Hippocampal formation (tissue), 2 donors: ENCODE data around the gene BAX.

Experiments used
- DNase-seq, 2 donors: peaks; one replicate each; lab custom pipeline; 2025; lab: John Stamatoyannopoulos, UW

BAX gene

DNA sequence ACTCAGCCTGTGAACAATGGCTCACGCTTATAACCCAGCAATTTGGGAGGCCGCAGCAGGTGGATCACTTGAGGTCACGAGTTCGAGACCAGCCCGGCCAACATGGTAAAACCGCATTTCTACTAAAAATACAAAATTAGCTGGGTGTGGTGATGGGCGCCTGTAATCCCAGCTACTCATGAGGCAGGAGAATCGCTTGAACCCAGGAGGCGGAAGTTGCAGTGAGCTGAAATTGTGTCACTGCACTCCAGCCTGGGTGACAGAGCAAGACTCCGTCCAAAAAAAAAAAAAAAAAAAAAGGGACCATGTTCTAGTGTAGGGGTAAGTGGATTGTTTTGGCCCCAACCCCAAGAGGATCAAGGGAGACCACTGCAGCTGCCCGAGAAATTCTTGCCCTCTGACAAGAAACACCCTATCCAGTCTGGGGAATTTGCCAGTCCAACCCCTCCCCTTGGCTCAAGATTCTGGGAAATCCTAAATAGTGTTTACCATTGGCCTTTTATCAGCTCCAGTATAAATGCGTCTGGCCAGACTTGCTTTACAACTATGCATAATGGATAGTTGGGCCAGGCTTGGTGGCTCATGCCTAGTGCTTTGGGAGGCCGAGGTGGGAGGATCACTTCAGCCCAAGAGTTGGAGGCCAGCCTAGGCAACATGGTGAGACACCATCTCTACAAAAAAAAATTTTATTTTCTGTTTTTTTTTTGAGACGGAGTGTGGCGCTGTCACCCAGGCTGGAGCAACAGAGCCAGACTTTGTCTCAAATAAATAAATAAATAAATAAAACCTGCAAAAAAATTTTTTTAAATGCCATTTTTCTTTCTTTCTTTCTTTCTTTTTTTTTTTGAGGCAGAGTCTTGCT, 26.3 kb upstream of the BAX start:
- no peak for DNase-seq

DNA sequence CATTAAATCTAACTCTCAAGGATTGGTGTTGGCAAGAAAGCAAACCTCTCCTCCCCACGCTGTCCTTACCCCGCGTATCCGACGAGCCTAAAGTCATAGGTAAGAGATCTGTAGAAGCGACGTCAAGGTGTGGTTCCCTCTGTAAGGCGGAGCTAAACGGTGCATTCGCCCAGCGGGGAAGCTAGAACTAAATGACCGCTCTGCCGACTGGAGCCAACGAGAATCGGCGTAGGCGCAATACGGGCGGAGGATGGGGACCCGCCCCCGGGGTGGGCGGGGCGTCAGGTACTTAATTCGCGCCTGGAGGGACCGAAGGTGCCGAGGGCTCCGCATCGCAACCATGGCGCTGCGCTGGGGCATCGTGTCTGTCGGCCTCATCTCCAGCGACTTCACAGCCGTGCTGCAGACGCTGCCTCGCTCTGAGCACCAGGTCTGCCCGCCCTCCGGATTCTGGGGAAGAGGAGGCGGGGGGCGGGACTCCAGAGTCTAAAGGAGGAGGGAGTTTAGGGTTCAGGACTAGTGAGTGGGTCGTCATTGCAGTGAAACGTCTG, 21.2 kb upstream of the BAX start, which contains the start of gene DHDH:
Gene DHDH, plus strand, starts transcription at position 318 of the 551 bp plus-strand sequence. Its CDS starts 23 bp downstream, at position 341.
- DNase-seq: peak; percentile 41 to 48

DNA sequence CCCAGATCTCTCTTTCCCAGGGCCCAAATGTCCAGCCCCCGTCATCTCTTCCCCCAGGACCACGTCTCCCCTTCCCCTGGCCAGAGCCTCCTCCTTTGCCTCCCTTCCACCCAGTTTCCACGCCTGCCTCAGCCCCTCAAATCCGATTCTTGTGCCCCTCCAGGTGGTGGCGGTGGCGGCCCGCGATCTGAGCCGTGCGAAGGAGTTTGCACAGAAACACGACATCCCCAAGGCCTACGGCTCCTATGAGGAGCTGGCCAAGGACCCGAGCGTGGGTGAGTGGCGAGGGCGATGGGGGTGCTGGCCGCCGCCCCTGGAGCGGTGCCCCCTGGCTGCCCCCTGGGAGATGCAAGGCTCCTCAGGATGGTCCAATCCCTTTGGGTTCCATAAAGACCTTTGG, 19.8 kb upstream of the BAX start:
- no peak for DNase-seq

DNA sequence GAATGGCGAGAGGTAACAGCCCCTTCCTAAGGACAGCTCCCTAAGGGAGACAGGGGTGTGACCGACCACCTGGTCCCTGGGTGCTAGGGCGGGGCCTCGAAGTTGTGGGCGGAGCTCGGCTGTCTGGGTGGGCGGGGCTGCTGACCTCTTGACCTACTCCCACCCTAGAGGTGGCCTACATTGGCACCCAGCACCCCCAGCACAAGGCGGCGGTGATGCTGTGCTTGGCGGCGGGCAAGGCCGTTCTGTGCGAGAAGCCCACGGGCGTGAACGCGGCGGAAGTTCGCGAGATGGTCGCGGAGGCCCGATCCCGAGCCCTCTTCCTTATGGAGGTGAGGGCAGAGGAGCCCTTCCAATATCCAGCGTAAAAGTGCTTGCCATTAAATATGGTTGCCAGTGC, 18.8 kb upstream of the BAX start:
- no peak for DNase-seq

DNA sequence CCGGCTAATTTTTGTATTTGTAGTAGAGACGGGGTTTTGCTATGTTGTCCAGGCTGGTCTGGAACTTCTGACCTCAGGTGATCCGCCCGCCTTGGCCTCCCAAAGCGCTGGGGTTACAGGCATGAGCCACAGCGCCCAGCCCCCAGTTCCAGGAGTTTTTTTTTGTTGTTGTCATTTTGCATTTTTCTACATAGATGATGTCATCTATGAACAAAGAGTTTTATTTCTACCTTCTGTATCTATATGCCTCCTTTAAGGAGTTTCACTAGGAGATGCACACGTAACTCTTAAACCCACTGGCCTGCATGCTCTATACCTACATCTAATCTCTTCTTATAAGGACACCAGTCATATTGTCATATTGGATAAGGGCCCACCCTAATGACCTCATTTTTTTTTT, 16.4 kb upstream of the BAX start:
- DNase-seq: no peak

DNA sequence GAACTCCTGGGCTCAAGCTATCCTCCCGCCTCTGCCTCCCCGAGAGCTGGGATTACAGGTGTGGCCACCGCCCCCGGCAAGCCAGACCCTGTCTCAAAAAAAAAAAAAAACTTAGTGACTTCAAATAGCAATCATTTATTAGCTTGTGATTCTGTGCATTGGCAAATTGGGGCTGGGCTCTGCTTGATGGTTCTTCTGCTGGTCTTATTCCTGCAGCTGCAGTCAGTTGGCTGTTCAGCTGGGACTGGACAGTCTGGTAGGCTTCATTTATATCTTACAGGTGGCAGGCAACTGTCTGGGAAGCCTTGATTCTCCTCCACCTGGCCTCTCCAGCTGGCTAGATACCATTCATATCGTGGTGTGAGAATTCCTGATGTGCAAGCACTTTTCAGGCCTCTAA, 13.8 kb upstream of the BAX start:
- DNase-seq: no peak

DNA sequence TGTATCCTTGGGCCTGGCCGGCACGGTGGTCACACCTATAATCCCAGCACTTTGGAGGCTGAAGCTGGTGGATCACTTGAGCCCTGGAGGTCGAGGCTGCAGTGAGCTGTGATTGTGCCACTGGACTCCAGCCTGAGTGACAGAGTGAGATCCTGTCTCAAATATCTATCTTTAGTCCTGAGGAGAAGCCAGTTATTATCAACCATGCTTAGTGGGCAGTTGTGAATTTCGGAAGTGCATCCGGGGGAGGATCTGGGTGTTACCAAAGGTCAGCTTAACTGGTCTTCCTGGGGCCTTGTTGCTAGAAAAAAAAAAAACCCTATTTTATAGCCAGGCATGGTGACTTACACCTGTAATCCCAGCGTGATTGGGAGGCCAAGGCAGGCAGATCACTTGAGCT, 11.6 kb upstream of the BAX start:
- no peak for DNase-seq

DNA sequence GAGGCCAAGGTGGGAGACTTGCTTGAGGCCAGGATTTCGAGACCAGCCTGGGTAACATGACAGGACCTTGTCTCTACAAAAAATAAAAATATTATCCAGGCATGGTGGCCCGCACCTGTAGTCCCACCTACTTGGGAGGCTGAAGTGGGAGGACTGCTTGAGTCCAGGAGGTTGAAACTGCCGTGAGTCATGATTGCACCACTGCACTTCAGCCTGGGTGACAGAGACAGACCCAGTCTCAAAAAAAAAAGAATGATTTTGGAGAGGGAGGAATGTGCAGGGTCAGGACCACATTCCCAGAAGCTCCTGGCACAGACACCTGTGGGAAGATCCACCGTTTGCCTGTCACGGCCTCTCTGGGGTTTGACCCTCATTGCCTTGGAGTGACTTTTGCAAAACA, 9.3 kb upstream of the BAX start:
- no peak for DNase-seq

DNA sequence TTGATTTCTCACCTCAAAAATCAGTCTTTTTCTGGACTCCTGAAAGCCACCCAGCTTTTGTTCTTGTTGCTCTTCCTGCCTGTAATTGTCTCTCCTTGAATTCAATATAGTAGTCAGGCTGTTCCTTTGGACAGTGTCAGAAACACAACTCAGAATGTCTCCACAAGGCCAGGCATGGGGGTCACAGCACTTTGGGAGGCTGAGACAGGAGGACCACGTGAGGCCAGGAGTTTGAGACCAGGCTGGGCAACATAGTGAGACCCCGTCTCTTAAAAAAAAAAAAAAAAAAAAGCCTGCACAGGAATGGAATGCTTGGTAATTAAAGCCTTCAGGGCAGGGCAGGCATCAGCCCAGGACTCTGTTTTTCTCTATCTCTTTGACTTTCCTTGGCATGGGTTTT, 8.9 kb upstream of the BAX start:
- DNase-seq: no peak

DNA sequence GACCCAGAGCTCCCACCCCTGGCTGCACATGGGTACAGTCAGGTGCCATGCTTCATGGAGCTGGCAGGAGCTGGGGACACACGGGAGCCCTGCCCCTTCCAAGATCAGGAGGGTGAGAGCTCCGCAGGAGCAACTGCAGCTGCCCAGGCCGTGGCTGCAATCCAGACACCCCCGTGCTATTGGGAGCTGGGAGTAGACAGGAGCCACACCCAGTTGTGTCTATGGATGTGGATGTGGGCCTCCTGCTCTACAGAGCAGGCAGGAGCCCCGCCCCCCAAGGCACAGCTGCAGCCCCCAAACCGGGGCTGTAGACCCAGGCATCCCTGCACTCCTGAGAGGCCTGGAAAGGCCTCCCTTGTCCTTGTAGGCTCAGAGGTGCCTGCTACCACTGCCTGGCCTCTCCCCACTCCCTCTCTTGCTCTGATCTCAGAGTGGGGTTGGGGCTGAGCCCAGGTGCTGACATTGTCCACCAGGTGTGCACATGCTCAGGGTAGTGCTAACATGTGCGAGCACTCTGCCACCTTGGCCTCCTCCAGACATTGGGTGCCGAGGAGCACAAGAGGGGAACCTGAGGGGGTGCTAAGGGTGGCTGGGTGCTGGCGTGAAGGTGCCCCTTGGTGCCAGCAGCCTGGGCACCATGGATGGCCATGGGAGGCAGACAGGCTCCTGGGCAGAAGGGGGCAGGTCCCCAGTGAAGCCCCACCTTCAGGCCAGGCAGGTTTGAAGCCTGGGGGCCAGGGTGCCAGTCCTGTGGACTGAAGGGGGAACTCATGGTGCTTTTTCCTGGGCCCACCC, 8.0 kb upstream of the BAX start:
- no peak for DNase-seq

DNA sequence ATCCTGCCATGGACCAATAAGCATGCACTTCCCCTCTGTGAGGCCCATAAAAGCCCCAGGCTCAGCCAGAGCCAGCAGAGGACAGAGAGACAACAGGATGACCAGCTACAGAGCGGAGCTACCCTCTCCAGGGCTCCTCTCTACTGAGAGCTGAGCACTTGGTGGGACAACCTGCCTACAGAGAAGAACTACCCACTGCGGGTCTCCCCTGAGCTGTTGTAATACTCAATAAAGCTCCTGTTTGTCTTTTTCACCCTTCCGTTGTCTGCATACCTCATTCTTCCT, 7.5 kb upstream of the BAX start:
- no peak for DNase-seq

DNA sequence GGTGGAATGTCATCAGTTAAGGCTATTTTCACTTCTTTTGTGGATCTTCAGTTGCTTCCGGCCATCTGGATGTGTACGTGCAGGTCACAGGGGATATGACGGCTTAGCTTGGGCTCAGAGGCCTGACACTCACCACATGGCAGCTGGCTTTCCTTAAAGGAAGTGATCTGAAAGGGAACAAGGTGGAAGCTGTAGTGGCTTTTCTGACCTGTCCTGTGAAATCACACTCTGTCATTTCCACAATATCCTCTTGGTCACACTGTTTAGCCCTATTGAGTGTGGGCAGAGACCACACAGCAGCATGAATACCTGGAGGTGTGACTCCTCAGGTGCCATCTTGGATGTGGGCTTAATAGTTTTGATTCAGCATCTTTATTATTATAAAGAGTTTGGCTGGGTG, 4.5 kb upstream of the BAX start:
- no peak for DNase-seq

DNA sequence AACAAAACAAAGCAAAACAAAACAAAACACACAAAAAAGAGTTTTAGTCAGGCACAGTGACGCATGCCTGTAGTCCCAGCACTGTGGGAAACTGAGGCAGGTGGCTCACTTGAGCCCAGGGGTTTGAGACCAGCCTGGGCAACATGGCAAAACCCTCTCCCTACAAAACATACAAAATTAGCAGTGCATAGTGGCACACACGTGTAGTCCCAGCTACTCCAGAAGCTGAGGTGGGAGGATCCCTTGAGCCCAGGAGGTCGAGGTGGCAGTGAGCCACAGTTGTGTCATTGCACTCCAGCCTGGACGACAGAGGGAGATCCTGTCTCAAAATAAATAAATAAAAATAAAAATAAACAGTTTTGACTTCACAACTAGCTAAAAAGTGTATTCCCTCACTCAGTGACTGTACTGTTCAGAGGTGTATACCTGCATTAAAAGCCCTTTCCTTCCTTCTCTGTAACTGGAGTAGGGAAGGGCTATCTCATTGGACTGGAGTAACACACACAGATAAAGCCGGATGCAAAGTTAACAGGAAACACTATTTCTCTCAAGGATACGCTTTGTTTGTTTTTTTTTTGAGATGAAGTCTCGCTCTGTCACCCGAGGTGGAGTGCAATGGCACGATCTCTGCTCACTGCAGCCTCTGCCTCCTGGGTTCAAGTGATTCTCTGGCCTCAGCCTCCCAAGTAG, 3.7 kb upstream of the BAX start:
- no peak for DNase-seq

DNA sequence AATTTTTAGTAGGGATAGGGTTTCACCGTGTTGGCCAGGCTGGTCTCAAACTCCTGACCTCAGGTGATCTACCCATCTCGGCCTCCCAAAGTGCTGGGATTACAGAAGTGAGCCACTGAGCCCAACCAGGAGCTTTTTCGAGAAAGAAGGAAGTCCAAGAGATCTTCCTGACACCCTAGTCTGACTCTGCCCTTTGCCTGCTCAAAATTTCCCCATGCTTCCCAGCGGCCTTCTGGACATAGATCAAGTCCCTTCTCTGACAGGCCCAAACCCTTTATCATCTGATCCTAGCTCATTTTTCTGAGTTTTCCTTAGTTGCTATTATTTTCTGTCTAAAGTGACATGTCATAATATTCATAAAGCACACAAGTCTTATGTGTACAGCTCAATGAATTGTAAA, 1.5 kb upstream of the BAX start:
- DNase-seq: no peak

DNA sequence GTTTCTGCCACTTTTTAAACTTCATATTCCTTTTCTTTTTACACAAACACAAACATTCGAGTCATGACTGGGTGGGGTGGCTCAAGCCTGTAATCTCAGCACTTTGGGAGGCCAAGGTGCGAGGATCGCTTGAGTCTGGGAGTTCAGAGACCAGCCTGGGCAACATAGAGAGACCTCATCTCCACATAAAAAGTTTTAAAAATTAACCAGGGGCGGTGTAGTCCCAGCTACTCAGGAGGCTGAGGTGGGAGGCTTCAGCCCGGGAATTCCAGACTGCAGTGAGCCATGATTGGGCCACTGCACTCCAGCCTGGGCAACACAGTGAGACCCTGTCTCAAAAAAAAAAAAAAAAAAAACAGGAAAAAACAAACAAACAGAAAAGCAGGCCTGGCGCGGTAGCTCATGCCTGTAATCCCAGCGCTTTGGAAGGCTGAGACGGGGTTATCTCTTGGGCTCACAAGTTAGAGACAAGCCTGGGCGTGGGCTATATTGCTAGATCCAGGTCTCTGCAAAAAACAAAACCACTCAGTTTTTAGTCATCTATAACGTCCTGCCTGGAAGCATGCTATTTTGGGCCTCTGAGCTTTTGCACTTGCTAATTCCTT, 583 bp upstream of the BAX start:
- DNase-seq: no peak

DNA sequence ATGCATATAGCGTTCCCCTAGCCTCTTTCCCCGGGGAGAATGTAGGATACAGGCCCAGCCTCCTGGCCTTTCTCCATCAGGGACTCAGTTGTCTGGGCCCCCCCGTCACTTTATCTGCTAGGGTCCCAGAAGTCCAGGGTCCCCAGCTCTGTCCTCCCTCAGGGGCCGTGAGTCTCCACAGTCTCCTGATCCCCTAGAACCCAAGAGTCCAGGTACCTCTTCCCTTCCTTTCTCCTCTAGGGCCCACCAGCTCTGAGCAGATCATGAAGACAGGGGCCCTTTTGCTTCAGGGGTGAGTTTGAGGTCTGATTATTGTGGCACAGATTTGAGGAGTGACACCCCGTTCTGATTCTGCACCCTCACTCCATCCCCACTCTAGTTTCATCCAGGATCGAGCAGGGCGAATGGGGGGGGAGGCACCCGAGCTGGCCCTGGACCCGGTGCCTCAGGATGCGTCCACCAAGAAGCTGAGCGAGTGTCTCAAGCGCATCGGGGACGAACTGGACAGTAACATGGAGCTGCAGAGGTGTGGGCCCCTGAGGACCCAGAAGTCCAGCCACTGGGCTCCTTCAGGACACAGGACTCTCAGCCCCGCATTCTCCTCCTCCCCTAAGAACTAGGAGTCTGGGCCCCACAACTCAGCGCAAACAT, 758 bp downstream of the BAX start:
- no peak for DNase-seq

DNA sequence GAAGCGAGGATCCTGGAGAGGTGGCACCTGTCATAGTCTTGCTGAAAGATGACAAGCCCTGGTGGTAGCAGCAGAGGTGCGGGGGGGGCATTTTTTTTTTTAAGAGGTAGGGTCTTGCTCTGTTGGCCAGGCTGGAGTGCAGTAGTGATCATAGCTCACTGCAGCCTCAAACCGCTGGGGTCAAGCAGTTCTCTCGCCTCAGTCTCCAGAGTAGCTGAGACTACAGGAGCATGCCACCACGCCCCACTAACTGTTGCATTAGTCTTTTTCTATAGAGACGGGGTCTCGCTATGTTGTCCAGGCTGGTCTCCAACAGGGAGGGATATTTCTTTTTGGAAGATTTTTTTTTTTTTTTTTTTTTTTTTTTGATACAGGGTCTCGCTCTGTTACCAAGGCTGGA, 3.3 kb downstream of the BAX start:
- no peak for DNase-seq

DNA sequence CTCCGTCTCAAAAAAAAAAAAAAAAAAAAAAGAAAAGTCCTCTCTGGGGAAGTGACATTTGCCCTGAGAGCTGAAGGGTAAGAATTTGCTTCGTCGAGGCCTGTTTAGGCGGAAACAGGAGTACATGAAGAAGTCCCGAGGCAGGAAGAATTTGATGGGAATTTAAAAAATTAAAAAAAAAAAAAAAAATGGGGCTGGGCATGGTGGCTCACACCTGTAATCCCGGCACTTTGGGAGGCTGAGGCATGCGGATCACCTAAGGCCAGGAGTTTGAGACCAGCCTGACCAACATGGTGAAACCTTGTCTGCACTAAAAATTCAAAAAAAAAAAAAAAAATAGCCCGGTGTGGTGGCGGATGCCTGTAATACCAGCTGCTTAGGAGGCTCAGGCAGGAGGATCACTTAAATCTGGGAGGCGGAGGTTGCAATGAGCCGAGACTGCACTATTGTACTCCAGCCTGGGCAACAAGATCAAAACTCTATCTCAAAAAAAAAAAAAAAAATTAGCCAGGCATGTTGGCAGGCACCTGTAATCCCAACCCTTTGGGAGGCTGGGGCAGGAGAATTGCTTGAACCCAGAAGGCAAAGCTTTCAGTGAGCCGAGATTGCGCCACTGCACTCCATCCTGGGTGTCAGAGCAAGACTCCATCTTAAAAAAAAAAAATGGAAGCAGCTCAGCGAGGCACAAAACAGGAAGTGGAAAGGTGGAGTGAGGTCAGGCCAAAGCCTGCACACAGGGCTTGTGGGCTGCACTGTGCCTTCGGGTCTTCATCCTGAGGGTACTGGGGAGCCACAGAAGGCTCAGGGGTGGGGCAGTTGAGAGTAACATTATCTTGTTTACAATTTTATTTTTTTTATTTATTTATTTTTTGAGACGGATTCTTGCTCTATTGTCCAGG, 4.9 kb downstream of the BAX start:
- DNase-seq: no peak

DNA sequence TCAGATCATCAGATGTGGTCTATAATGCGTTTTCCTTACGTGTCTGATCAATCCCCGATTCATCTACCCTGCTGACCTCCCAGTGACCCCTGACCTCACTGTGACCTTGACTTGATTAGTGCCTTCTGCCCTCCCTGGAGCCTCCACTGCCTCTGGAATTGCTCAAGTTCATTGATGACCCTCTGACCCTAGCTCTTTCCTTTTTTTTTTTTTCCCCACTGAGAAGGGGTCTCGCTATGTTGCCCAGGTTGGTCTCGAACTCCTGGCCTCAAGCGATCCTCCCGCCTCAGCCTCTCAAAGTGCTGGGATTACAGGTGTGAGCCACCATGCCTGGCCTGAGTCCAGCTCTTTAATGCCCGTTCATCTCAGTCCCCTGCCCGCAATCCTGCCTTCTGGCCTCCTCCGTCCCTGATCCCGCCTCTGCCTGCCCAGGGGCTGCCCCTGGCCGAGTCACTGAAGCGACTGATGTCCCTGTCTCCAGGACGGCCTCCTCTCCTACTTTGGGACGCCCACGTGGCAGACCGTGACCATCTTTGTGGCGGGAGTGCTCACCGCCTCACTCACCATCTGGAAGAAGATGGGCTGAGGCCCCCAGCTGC, 6.5 kb downstream of the BAX start:
- no peak for DNase-seq

DNA sequence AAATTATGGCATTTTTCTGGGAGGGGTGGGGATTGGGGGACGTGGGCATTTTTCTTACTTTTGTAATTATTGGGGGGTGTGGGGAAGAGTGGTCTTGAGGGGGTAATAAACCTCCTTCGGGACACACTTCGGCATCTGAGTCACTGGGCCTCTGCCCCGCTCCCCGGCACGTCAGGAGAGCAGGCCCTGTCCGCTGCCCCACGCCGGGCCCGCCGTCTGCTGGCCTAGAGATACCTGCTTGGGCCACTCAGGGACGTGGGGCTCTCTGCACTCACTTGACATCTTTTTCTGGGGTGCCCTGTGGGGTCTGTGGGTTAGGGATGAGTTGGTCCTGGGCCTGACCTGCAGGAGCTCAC, 7.0 kb downstream of the BAX start:
- DNase-seq: no peak
